ENCODE data around the gene NUS1. TPM values are rescaled to one million over a fixed set of nuclear protein-coding genes. Genes with fewer than 3 reads are reported as not detected.

The NUS1 gene
- total and polyA plus RNA-seq, 2 of the 13 experiments (the other 11 are each of a cell fraction or from before 2014, with no cell fraction given): 18.3 to 18.6 TPM

DNA sequence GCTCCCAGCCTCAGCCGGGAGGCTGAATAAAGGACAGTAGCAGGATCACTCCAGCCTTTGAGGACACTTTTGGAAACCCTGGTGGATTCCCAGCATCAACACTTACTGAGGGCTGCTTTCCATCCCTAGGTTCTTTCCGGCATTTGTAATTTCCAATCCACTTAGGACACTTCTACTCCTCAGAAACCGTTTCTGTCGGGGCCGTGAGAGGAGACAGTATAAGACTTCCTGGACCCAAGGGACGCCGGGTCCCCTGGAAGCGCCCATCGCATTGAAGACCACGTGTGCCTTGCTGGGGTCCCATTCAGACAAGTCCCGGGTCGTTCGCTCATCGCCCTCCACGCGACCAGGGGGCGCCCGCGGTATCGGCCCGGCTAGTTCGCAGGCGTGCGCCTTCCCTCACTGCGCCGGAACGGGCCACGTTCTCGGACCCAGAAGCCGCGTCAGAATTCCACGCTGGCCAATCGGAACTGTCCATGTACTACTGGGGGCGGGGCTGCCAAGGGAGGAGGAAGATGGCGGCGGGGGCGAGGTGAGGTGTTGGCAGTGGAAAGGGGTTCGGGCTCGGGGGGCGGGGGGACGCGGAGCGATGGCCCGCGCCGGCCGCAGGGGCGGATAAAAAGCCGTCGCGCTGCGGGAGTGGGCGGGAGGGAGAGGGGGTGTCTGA is at the start of gene NUS1 (continued):
- TF ChIP-seq, protein P1, sequence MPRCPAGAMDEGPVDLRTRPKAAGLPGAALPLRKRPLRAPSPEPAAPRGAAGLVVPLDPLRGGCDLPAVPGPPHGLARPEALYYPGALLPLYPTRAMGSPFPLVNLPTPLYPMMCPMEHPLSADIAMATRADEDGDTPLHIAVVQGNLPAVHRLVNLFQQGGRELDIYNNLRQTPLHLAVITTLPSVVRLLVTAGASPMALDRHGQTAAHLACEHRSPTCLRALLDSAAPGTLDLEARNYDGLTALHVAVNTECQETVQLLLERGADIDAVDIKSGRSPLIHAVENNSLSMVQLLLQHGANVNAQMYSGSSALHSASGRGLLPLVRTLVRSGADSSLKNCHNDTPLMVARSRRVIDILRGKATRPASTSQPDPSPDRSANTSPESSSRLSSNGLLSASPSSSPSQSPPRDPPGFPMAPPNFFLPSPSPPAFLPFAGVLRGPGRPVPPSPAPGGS (CRISPR knock-in tag; IDR thresholded peaks at IDR 0.05): peak; percentile 73; the same call in 1 of the 2 replicates
- TF ChIP-seq, protein P2, sequence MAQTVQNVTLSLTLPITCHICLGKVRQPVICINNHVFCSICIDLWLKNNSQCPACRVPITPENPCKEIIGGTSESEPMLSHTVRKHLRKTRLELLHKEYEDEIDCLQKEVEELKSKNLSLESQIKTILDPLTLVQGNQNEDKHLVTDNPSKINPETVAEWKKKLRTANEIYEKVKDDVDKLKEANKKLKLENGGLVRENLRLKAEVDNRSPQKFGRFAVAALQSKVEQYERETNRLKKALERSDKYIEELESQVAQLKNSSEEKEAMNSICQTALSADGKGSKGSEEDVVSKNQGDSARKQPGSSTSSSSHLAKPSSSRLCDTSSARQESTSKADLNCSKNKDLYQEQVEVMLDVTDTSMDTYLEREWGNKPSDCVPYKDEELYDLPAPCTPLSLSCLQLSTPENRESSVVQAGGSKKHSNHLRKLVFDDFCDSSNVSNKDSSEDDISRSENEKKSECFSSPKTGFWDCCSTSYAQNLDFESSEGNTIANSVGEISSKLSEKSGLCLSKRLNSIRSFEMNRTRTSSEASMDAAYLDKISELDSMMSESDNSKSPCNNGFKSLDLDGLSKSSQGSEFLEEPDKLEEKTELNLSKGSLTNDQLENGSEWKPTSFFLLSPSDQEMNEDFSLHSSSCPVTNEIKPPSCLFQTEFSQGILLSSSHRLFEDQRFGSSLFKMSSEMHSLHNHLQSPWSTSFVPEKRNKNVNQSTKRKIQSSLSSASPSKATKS (CRISPR knock-in tag; IDR thresholded peaks at IDR 0.05): peak; percentile 66; the same call in 1 of the 2 replicates
- TF ChIP-seq, protein P3, sequence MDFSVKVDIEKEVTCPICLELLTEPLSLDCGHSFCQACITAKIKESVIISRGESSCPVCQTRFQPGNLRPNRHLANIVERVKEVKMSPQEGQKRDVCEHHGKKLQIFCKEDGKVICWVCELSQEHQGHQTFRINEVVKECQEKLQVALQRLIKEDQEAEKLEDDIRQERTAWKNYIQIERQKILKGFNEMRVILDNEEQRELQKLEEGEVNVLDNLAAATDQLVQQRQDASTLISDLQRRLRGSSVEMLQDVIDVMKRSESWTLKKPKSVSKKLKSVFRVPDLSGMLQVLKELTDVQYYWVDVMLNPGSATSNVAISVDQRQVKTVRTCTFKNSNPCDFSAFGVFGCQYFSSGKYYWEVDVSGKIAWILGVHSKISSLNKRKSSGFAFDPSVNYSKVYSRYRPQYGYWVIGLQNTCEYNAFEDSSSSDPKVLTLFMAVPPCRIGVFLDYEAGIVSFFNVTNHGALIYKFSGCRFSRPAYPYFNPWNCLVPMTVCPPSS (IDR thresholded peaks at IDR 0.05): no peak
- TF ChIP-seq HHEX (CRISPR knock-in tag; IDR thresholded peaks at IDR 0.05) (no peak), TAF15 (IDR thresholded peaks at IDR 0.05; ENCODE audit: low read depth, low read length, poor library complexity, severe bottlenecking) (no peak), KDM5A (IDR thresholded peaks at IDR 0.05; ENCODE audit: borderline replicate concordance, low read length) (no peak; the same call in 1 of the 2 replicates), NR2C2 (CRISPR knock-in tag; IDR thresholded peaks at IDR 0.05; ENCODE audit: borderline replicate concordance) (peak; percentile 76), ZFX (CRISPR knock-in tag; IDR thresholded peaks at IDR 0.05; ENCODE audit: low read depth) (peak; percentile 63)
- TF ChIP-seq, protein P4, sequence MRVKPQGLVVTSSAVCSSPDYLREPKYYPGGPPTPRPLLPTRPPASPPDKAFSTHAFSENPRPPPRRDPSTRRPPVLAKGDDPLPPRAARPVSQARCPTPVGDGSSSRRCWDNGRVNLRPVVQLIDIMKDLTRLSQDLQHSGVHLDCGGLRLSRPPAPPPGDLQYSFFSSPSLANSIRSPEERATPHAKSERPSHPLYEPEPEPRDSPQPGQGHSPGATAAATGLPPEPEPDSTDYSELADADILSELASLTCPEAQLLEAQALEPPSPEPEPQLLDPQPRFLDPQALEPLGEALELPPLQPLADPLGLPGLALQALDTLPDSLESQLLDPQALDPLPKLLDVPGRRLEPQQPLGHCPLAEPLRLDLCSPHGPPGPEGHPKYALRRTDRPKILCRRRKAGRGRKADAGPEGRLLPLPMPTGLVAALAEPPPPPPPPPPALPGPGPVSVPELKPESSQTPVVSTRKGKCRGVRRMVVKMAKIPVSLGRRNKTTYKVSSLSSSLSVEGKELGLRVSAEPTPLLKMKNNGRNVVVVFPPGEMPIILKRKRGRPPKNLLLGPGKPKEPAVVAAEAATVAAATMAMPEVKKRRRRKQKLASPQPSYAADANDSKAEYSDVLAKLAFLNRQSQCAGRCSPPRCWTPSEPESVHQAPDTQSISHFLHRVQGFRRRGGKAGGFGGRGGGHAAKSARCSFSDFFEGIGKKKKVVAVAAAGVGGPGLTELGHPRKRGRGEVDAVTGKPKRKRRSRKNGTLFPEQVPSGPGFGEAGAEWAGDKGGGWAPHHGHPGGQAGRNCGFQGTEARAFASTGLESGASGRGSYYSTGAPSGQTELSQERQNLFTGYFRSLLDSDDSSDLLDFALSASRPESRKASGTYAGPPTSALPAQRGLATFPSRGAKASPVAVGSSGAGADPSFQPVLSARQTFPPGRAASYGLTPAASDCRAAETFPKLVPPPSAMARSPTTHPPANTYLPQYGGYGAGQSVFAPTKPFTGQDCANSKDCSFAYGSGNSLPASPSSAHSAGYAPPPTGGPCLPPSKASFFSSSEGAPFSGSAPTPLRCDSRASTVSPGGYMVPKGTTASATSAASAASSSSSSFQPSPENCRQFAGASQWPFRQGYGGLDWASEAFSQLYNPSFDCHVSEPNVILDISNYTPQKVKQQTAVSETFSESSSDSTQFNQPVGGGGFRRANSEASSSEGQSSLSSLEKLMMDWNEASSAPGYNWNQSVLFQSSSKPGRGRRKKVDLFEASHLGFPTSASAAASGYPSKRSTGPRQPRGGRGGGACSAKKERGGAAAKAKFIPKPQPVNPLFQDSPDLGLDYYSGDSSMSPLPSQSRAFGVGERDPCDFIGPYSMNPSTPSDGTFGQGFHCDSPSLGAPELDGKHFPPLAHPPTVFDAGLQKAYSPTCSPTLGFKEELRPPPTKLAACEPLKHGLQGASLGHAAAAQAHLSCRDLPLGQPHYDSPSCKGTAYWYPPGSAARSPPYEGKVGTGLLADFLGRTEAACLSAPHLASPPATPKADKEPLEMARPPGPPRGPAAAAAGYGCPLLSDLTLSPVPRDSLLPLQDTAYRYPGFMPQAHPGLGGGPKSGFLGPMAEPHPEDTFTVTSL (CRISPR knock-in tag; IDR thresholded peaks at IDR 0.05; ENCODE audit: borderline replicate concordance): peak; percentile 68; the same call in 1 of the 2 replicates
- TF ChIP-seq, protein P5, sequence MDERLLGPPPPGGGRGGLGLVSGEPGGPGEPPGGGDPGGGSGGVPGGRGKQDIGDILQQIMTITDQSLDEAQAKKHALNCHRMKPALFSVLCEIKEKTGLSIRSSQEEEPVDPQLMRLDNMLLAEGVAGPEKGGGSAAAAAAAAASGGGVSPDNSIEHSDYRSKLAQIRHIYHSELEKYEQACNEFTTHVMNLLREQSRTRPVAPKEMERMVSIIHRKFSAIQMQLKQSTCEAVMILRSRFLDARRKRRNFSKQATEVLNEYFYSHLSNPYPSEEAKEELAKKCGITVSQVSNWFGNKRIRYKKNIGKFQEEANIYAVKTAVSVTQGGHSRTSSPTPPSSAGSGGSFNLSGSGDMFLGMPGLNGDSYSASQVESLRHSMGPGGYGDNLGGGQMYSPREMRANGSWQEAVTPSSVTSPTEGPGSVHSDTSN (CRISPR knock-in tag; IDR thresholded peaks at IDR 0.05): no peak
- TF ChIP-seq, protein P6, sequence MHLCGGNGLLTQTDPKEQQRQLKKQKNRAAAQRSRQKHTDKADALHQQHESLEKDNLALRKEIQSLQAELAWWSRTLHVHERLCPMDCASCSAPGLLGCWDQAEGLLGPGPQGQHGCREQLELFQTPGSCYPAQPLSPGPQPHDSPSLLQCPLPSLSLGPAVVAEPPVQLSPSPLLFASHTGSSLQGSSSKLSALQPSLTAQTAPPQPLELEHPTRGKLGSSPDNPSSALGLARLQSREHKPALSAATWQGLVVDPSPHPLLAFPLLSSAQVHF (CRISPR knock-in tag; IDR thresholded peaks at IDR 0.05): 0 out of 2 replicates have a peak, but pooled peaks have one; percentile 55

Data from HepG2 (cell line).